ENCODE data around the gene IPO13.

Gene IPO13

GRCh38 chr1:43954036-43954435 is 7.3 kb downstream of the IPO13 start:
- Histone ChIP-seq H3K79me2 (ENCODE audit: low read length) (no peaks in the 10 kb centered on the region), H3K4me3 (ENCODE audit: low read length) (no peak overlapping the region), H3K9me3 (ENCODE audit: insufficient read depth, low read length) (no peaks in the 10 kb centered on the region), H3K27ac (ENCODE audit: low read length) (no peak overlapping the region), H3K9ac (ENCODE audit: low read length) (no peak overlapping the region), H4K20me1 (ENCODE audit: insufficient read depth, low read length) (no peaks in the 10 kb centered on the region), H3K36me3 (replicated peaks; ENCODE audit: low read depth, low read length) (no peaks in the 10 kb centered on the region), H3K4me2 (ENCODE audit: low read length) (no peak overlapping the region), H2AFZ (ENCODE audit: low read depth, low read length) (no peak overlapping the region), H3K27me3 (ENCODE audit: low read depth, low read length) (no peaks in the 10 kb centered on the region), H3K4me1 (ENCODE audit: low read length) (no peaks in the 10 kb centered on the region)
- TF ChIP-seq EZH2phosphoT487 (IDR thresholded peaks at IDR 0.05; ENCODE audit: low read depth) (no peak), CTCF (IDR thresholded peaks at IDR 0.05; ENCODE audit: low read depth, low read length) (no peak)

- Histone ChIP-seq H4K20me1 (ENCODE audit: insufficient read depth, low read length) (no peaks in the 10 kb centered on the region), H3K27ac (ENCODE audit: low read length) (no peak overlapping the region), H3K36me3 (replicated peaks; ENCODE audit: low read depth, low read length) (no peaks in the 10 kb centered on the region), H3K79me2 (ENCODE audit: low read length) (no peaks in the 10 kb centered on the region), H3K4me2 (ENCODE audit: low read length) (no peak overlapping the region), H2AFZ (ENCODE audit: low read depth, low read length) (no peak overlapping the region), H3K4me3 (ENCODE audit: low read length) (no peak overlapping the region), H3K9me3 (ENCODE audit: insufficient read depth, low read length) (no peaks in the 10 kb centered on the region), H3K4me1 (ENCODE audit: low read length) (no peaks in the 10 kb centered on the region), H3K27me3 (ENCODE audit: low read depth, low read length) (no peaks in the 10 kb centered on the region), H3K9ac (ENCODE audit: low read length) (no peak overlapping the region)
- TF ChIP-seq CTCF (IDR thresholded peaks at IDR 0.05; ENCODE audit: low read depth, low read length) (no peak), EZH2phosphoT487 (IDR thresholded peaks at IDR 0.05; ENCODE audit: low read depth) (no peak)
These were observed 9.5 kb downstream of the IPO13 start for GRCh38 chr1:43956234-43956633.

- no peak overlapping the region for H2AFZ ChIP-seq (ENCODE audit: low read depth, low read length)
- H3K9me3 ChIP-seq (ENCODE audit: insufficient read depth, low read length): no peaks in the 10 kb centered on the region
- no peak for TF ChIP-seq EZH2phosphoT487 (IDR thresholded peaks at IDR 0.05; ENCODE audit: low read depth)
- TF ChIP-seq CTCF (IDR thresholded peaks at IDR 0.05; ENCODE audit: low read depth, low read length): no peak
- no peak overlapping the region for H3K4me2 ChIP-seq (ENCODE audit: low read length)
- no peaks in the 10 kb centered on the region for H3K27me3 ChIP-seq (ENCODE audit: low read depth, low read length)
- no peak overlapping the region for H3K9ac ChIP-seq (ENCODE audit: low read length)
- no peaks in the 10 kb centered on the region for H3K79me2 ChIP-seq (ENCODE audit: low read length)
- H3K4me1 ChIP-seq (ENCODE audit: low read length): no peaks in the 10 kb centered on the region
- no peaks in the 10 kb centered on the region for H4K20me1 ChIP-seq (ENCODE audit: insufficient read depth, low read length)
- H3K27ac ChIP-seq (ENCODE audit: low read length): no peak overlapping the region
- no peak overlapping the region for H3K4me3 ChIP-seq (ENCODE audit: low read length)
- no peaks in the 10 kb centered on the region for H3K36me3 ChIP-seq (replicated peaks; ENCODE audit: low read depth, low read length)
These were observed 10.8 kb downstream of the IPO13 start for GRCh38 chr1:43957407-43958040.

GRCh38 chr1:43958351-43959255 is 11.9 kb downstream of the IPO13 start:
- Histone ChIP-seq H3K4me3 (ENCODE audit: low read length) (no peak overlapping the region), H2AFZ (ENCODE audit: low read depth, low read length) (no peak overlapping the region), H3K79me2 (ENCODE audit: low read length) (no peaks in the 10 kb centered on the region), H4K20me1 (ENCODE audit: insufficient read depth, low read length) (no peaks in the 10 kb centered on the region), H3K4me1 (ENCODE audit: low read length) (no peaks in the 10 kb centered on the region), H3K9ac (ENCODE audit: low read length) (no peak overlapping the region), H3K27ac (ENCODE audit: low read length) (no peak overlapping the region), H3K36me3 (replicated peaks; ENCODE audit: low read depth, low read length) (no peaks in the 10 kb centered on the region), H3K4me2 (ENCODE audit: low read length) (no peak overlapping the region), H3K27me3 (ENCODE audit: low read depth, low read length) (no peaks in the 10 kb centered on the region), H3K9me3 (ENCODE audit: insufficient read depth, low read length) (no peaks in the 10 kb centered on the region)
- TF ChIP-seq CTCF (IDR thresholded peaks at IDR 0.05; ENCODE audit: low read depth, low read length): no peak

All from OCI-LY3 (cell line).